VCaP (cell line): ENCODE data around the gene NUP93.

Source experiments
- H3K27ac ChIP-seq: fragments of 450-650 bp; 2 replicates; pipeline ENCODE4 v1.5.1; 2017
- CTCF ChIP-seq: fragments of 450-650 bp; conservative IDR thresholded peaks from 2 replicates; pipeline ENCODE4 v1.5.1; 2017; ENCODE audit warnings: mild to moderate bottlenecking, moderate library complexity

The NUP93 gene

GRCh38 chr16:56817938-56818337, 88.0 kb downstream of the NUP93 start:
- H3K27ac ChIP-seq, result no peak overlapping the region
- no peak for TF ChIP-seq CTCF

GRCh38 chr16:56823081-56823733, 93.3 kb downstream of the NUP93 start:
- H3K27ac ChIP-seq, result no peak overlapping the region
- TF ChIP-seq CTCF, result no peak

GRCh38 chr16:56824331-56824730, 94.4 kb downstream of the NUP93 start:
- H3K27ac ChIP-seq, result peak overlapping the region; percentile 10; the same call in 1 of the 2 replicates
- peak; percentile 27 for TF ChIP-seq CTCF

- H3K27ac ChIP-seq, result peak overlapping the region; percentile 10; the same call in 1 of the 2 replicates
- no peak for TF ChIP-seq CTCF
Observed at GRCh38 chr16:56824804-56825203, 94.9 kb downstream of the NUP93 start.

GRCh38 chr16:56825826-56826225, 95.9 kb downstream of the NUP93 start:
- no peak for TF ChIP-seq CTCF
- no peak overlapping the region for H3K27ac ChIP-seq

GRCh38 chr16:56828647-56829046, 98.7 kb downstream of the NUP93 start:
- no peak for TF ChIP-seq CTCF
- H3K27ac ChIP-seq, result no peak overlapping the region

GRCh38 chr16:56830669-56831068, 100.7 kb downstream of the NUP93 start:
- no peak overlapping the region for H3K27ac ChIP-seq
- TF ChIP-seq CTCF, result no peak
